ENCODE data around the gene ABLIM1.
"Not testable (repeated sequence)": the region's sequence is repeated elsewhere in the genome, so short reads cannot be mapped to it uniquely, and the experiment has no call there.

ABLIM1 gene

GRCh38 chr10:114658175-114658574 lies at the start of gene ABLIM1:
ABLIM1 (minus strand) TSS chr10:114658275; CDS start chr10:114658200, 75 bp downstream.
- no peak for DNase-seq (ENCODE audit: low spot score)

- DNase-seq (ENCODE audit: low spot score) = no peak
Observed at GRCh38 chr10:114706458-114707055, 48.5 kb upstream of the ABLIM1 start.

GRCh38 chr10:114704679-114705078 lies 46.6 kb upstream of the ABLIM1 start:
- DNase-seq (ENCODE audit: low spot score) = no peak

- no peak for DNase-seq (ENCODE audit: low spot score)
Observed at GRCh38 chr10:114703377-114704107, 45.5 kb upstream of the ABLIM1 start.

- DNase-seq (ENCODE audit: low spot score) = no peak
Observed at GRCh38 chr10:114698271-114699061, 40.4 kb upstream of the ABLIM1 start.

GRCh38 chr10:114697061-114697598 lies 39.1 kb upstream of the ABLIM1 start:
- DNase-seq (ENCODE audit: low spot score) = no peak

- DNase-seq (ENCODE audit: low spot score) = not testable (repeated sequence)
Observed at GRCh38 chr10:114696301-114696700, 38.2 kb upstream of the ABLIM1 start.

- DNase-seq (ENCODE audit: low spot score) = no peak
Observed at GRCh38 chr10:114694752-114695151, 36.7 kb upstream of the ABLIM1 start.

GRCh38 chr10:114694062-114694461 lies 36.0 kb upstream of the ABLIM1 start:
- no peak for DNase-seq (ENCODE audit: low spot score)

- DNase-seq (ENCODE audit: low spot score) = no peak
Observed at GRCh38 chr10:114691442-114691941, 33.4 kb upstream of the ABLIM1 start.

GRCh38 chr10:114688786-114689185 lies 30.7 kb upstream of the ABLIM1 start:
- no peak for DNase-seq (ENCODE audit: low spot score)

GRCh38 chr10:114687459-114687858 lies 29.4 kb upstream of the ABLIM1 start:
- no peak for DNase-seq (ENCODE audit: low spot score)

- no peak for DNase-seq (ENCODE audit: low spot score)
Observed at GRCh38 chr10:114686013-114686412, 27.9 kb upstream of the ABLIM1 start.

- DNase-seq (ENCODE audit: low spot score) = no peak
Observed at GRCh38 chr10:114685456-114685855, 27.4 kb upstream of the ABLIM1 start.

- peak; percentile 61 for DNase-seq (ENCODE audit: low spot score)
Observed at GRCh38 chr10:114684822-114685209, 26.7 kb upstream of the ABLIM1 start.

- peak; percentile 41 for DNase-seq (ENCODE audit: low spot score)
Observed at GRCh38 chr10:114684084-114684821, 26.2 kb upstream of the ABLIM1 start.

- no peak for DNase-seq (ENCODE audit: low spot score)
Observed at GRCh38 chr10:114683593-114683992, 25.5 kb upstream of the ABLIM1 start.

- no peak for DNase-seq (ENCODE audit: low spot score)
Observed at GRCh38 chr10:114683162-114683561, 25.1 kb upstream of the ABLIM1 start.

- no peak for DNase-seq (ENCODE audit: low spot score)
Observed at GRCh38 chr10:114682532-114682931, 24.5 kb upstream of the ABLIM1 start.

- DNase-seq (ENCODE audit: low spot score) = no peak
Observed at GRCh38 chr10:114682121-114682520, 24.0 kb upstream of the ABLIM1 start.

GRCh38 chr10:114681542-114681941 lies 23.5 kb upstream of the ABLIM1 start:
- no peak for DNase-seq (ENCODE audit: low spot score)
